SK-N-MC (cell line): ENCODE measurements around the gene DOCK4.

Source experiments
- DNase-seq: peaks from one replicate; pipeline ENCODE4 v3.0.0-alpha.2; 2011; ENCODE audit warnings: low read depth, low spot score
- H3K27ac ChIP-seq: fragments of 200-600 bp; sonication (generic); 2 replicates; pipeline ENCODE4 v1.5.1; 2016; ENCODE audit warnings: mixed run types
- H3K36me3 ChIP-seq: fragments of 200-600 bp; sonication (generic); 2 replicates; pipeline ENCODE4 v1.6.1; 2017; ENCODE audit warnings: antibody characterized with exemption, low read length, mixed read lengths; ENCODE audit not compliant: insufficient read depth
- H3K4me3 ChIP-seq: fragments of 200-600 bp; sonication (generic); 2 replicates; pipeline ENCODE4 v1.5.1; 2016
- H3K9ac ChIP-seq: fragments of 200-600 bp; sonication (generic); 2 replicates; pipeline ENCODE4 v1.8.0; 2017; ENCODE audit warnings: mixed run types, mixed read lengths; ENCODE audit not compliant: insufficient read length
- H3K9me3 ChIP-seq: fragments of 200-600 bp; sonication (generic); 2 replicates; pipeline ENCODE4 v1.6.1; 2017; ENCODE audit warnings: low read depth, mild to moderate bottlenecking, antibody characterized with exemption, low read length, moderate library complexity, mixed read lengths
- EZH2 ChIP-seq: fragments of 200-600 bp; sonication (generic); IDR thresholded peaks from one replicate; pipeline ENCODE4 v1.6.1; 2017; ENCODE audit warnings: antibody characterized with exemption
- FOXP2 ChIP-seq: optimal IDR thresholded peaks from 2 replicates; pipeline ENCODE3; 2011; ENCODE audit warnings: mild to moderate bottlenecking, moderate library complexity; ENCODE audit not compliant: insufficient read depth; ENCODE audit errors: extremely low read length, control extremely low read depth
- POLR2AphosphoS5 ChIP-seq: IDR thresholded peaks from 2 replicates; pipeline ENCODE4 v1.6.1; 2012; ENCODE audit warnings: mild to moderate bottlenecking, low read depth, low read length, borderline replicate concordance

The DOCK4 gene

GRCh38 chr7:112007185-112007584 is 199.0 kb downstream of the DOCK4 start:
- H3K4me3 ChIP-seq, result no peak overlapping the region
- H3K9me3 ChIP-seq, result no peaks in the 10 kb centered on the region
- no peak overlapping the region for H3K27ac ChIP-seq
- TF ChIP-seq EZH2 (no peak), POLR2AphosphoS5 (no peak), FOXP2 (no peak)
- H3K9ac ChIP-seq, result no peak overlapping the region
- no peak for DNase-seq
- no peaks in the 10 kb centered on the region for H3K36me3 ChIP-seq

- TF ChIP-seq FOXP2, result no peak
- TF ChIP-seq EZH2, result no peak
- no peak for TF ChIP-seq POLR2AphosphoS5
- Histone ChIP-seq H3K36me3 (no peaks in the 10 kb centered on the region), H3K27ac (no peak overlapping the region), H3K9ac (no peak overlapping the region), H3K4me3 (no peak overlapping the region), H3K9me3 (no peaks in the 10 kb centered on the region)
- DNase-seq, result no peak
These were observed 200.1 kb downstream of the DOCK4 start for GRCh38 chr7:112006071-112006470.

- TF ChIP-seq EZH2 (no peak), FOXP2 (no peak), POLR2AphosphoS5 (no peak)
- DNase-seq, result no peak
- H3K36me3 ChIP-seq, result no peaks in the 10 kb centered on the region
- H3K9ac ChIP-seq, result no peak overlapping the region
- H3K4me3 ChIP-seq, result no peak overlapping the region
- no peaks in the 10 kb centered on the region for H3K9me3 ChIP-seq
- no peak overlapping the region for H3K27ac ChIP-seq
These were observed 200.9 kb downstream of the DOCK4 start for GRCh38 chr7:112005205-112005775.

GRCh38 chr7:112001091-112001826 is 204.9 kb downstream of the DOCK4 start:
- TF ChIP-seq POLR2AphosphoS5 (no peak), FOXP2 (no peak), EZH2 (no peak)
- Histone ChIP-seq H3K27ac (no peak overlapping the region), H3K36me3 (no peaks in the 10 kb centered on the region), H3K9ac (no peak overlapping the region), H3K4me3 (no peak overlapping the region), H3K9me3 (no peaks in the 10 kb centered on the region)
- no peak for DNase-seq

GRCh38 chr7:111998326-111998725 is 207.9 kb downstream of the DOCK4 start:
- no peak for DNase-seq
- Histone ChIP-seq H3K4me3 (no peak overlapping the region), H3K36me3 (no peaks in the 10 kb centered on the region), H3K9me3 (no peaks in the 10 kb centered on the region), H3K9ac (no peak overlapping the region), H3K27ac (no peak overlapping the region)
- TF ChIP-seq EZH2 (no peak), FOXP2 (no peak), POLR2AphosphoS5 (no peak)

- DNase-seq, result no peak
- Histone ChIP-seq H3K9ac (no peak overlapping the region), H3K27ac (no peak overlapping the region), H3K9me3 (no peaks in the 10 kb centered on the region), H3K4me3 (no peak overlapping the region), H3K36me3 (no peaks in the 10 kb centered on the region)
- TF ChIP-seq FOXP2 (no peak), EZH2 (no peak), POLR2AphosphoS5 (no peak)
These were observed 208.7 kb downstream of the DOCK4 start for GRCh38 chr7:111997546-111997945.

- no peak for DNase-seq
- TF ChIP-seq POLR2AphosphoS5 (no peak), FOXP2 (no peak), EZH2 (no peak)
- no peaks in the 10 kb centered on the region for H3K36me3 ChIP-seq
- H3K9ac ChIP-seq, result no peak overlapping the region
- no peaks in the 10 kb centered on the region for H3K9me3 ChIP-seq
- no peak overlapping the region for H3K27ac ChIP-seq
- H3K4me3 ChIP-seq, result no peak overlapping the region
These were observed 213.6 kb downstream of the DOCK4 start for GRCh38 chr7:111992601-111993000.

- Histone ChIP-seq H3K27ac (no peak overlapping the region), H3K36me3 (no peaks in the 10 kb centered on the region), H3K4me3 (no peak overlapping the region), H3K9me3 (no peaks in the 10 kb centered on the region), H3K9ac (no peak overlapping the region)
- no peak for TF ChIP-seq FOXP2
- TF ChIP-seq POLR2AphosphoS5, result no peak
- TF ChIP-seq EZH2, result no peak
- no peak for DNase-seq
These were observed 215.6 kb downstream of the DOCK4 start for GRCh38 chr7:111990643-111991042.

- H3K9me3 ChIP-seq, result no peaks in the 10 kb centered on the region
These were observed 218.3 kb downstream of the DOCK4 start for GRCh38 chr7:111987886-111988285.

More at GRCh38 chr7:111987886-111988285, 218.3 kb downstream of the DOCK4 start:
- DNase-seq, result no peak
- Histone ChIP-seq H3K9ac (no peak overlapping the region), H3K27ac (no peak overlapping the region), H3K36me3 (no peaks in the 10 kb centered on the region), H3K4me3 (no peak overlapping the region)
- TF ChIP-seq EZH2 (no peak), POLR2AphosphoS5 (no peak), FOXP2 (no peak)
